Measurements from ENCODE around the gene PPM1N. TPM values are rescaled to one million over a fixed set of nuclear protein-coding genes. Genes with fewer than 3 reads are reported as not detected.

Gene PPM1N
- total and polyA plus RNA-seq, 2 of the 13 experiments (the other 11 are each of a cell fraction or from before 2014, with no cell fraction given) = 0.31 to 1.8 TPM

DNA sequence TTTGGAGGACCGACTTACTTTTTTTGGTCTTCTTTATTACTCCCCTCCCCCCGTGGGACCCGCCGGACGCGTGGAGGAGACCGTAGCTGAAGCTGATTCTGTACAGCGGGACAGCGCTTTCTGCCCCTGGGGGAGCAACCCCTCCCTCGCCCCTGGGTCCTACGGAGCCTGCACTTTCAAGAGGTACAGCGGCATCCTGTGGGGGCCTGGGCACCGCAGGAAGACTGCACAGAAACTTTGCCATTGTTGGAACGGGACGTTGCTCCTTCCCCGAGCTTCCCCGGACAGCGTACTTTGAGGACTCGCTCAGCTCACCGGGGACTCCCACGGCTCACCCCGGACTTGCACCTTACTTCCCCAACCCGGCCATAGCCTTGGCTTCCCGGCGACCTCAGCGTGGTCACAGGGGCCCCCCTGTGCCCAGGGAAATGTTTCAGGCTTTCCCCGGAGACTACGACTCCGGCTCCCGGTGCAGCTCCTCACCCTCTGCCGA lies 30.0 kb upstream of the PPM1N start (continued):
- TF ChIP-seq, protein P1, sequence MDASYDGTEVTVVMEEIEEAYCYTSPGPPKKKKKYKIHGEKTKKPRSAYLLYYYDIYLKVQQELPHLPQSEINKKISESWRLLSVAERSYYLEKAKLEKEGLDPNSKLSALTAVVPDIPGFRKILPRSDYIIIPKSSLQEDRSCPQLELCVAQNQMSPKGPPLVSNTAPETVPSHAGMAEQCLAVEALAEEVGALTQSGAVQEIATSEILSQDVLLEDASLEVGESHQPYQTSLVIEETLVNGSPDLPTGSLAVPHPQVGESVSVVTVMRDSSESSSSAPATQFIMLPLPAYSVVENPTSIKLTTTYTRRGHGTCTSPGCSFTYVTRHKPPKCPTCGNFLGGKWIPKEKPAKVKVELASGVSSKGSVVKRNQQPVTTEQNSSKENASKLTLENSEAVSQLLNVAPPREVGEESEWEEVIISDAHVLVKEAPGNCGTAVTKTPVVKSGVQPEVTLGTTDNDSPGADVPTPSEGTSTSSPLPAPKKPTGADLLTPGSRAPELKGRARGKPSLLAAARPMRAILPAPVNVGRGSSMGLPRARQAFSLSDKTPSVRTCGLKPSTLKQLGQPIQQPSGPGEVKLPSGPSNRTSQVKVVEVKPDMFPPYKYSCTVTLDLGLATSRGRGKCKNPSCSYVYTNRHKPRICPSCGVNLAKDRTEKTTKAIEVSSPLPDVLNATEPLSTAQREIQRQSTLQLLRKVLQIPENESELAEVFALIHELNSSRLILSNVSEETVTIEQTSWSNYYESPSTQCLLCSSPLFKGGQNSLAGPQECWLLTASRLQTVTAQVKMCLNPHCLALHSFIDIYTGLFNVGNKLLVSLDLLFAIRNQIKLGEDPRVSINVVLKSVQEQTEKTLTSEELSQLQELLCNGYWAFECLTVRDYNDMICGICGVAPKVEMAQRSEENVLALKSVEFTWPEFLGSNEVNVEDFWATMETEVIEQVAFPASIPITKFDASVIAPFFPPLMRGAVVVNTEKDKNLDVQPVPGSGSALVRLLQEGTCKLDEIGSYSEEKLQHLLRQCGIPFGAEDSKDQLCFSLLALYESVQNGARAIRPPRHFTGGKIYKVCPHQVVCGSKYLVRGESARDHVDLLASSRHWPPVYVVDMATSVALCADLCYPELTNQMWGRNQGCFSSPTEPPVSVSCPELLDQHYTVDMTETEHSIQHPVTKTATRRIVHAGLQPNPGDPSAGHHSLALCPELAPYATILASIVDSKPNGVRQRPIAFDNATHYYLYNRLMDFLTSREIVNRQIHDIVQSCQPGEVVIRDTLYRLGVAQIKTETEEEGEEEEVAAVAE (CRISPR knock-in tag; IDR thresholded peaks at IDR 0.05; ENCODE audit: borderline replicate concordance) = no peak
- TF ChIP-seq ZNF616 (CRISPR knock-in tag; IDR thresholded peaks at IDR 0.05; ENCODE audit: low read depth) (no peak), ZFP36 (IDR thresholded peaks at IDR 0.05; ENCODE audit: borderline replicate concordance, low read depth, low read length, partially characterized antibody) (no peak), SNAI1 (CRISPR knock-in tag; IDR thresholded peaks at IDR 0.05; ENCODE audit: borderline replicate concordance) (no peak), ASH2L (IDR thresholded peaks at IDR 0.05; ENCODE audit: insufficient read length, low read depth, low read length) (peak; percentile 4), ZMYM3 (CRISPR knock-in tag; IDR thresholded peaks at IDR 0.05) (no peak), ZFP62 (CRISPR knock-in tag; IDR thresholded peaks at IDR 0.05) (no peak), RXRA (CRISPR knock-in tag; IDR thresholded peaks at IDR 0.05) (no peak), ZNF850 (CRISPR knock-in tag; conservative IDR thresholded peaks at IDR 0.05) (no peak)
- TF ChIP-seq, protein P2, sequence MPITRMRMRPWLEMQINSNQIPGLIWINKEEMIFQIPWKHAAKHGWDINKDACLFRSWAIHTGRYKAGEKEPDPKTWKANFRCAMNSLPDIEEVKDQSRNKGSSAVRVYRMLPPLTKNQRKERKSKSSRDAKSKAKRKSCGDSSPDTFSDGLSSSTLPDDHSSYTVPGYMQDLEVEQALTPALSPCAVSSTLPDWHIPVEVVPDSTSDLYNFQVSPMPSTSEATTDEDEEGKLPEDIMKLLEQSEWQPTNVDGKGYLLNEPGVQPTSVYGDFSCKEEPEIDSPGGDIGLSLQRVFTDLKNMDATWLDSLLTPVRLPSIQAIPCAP (CRISPR knock-in tag; IDR thresholded peaks at IDR 0.05; ENCODE audit: low read depth) = no peak
- TF ChIP-seq, protein P3, sequence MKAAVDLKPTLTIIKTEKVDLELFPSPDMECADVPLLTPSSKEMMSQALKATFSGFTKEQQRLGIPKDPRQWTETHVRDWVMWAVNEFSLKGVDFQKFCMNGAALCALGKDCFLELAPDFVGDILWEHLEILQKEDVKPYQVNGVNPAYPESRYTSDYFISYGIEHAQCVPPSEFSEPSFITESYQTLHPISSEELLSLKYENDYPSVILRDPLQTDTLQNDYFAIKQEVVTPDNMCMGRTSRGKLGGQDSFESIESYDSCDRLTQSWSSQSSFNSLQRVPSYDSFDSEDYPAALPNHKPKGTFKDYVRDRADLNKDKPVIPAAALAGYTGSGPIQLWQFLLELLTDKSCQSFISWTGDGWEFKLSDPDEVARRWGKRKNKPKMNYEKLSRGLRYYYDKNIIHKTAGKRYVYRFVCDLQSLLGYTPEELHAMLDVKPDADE (CRISPR knock-in tag; IDR thresholded peaks at IDR 0.05) = no peak
- TF ChIP-seq, protein P4, sequence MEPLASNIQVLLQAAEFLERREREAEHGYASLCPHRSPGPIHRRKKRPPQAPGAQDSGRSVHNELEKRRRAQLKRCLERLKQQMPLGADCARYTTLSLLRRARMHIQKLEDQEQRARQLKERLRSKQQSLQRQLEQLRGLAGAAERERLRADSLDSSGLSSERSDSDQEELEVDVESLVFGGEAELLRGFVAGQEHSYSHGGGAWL (CRISPR knock-in tag; IDR thresholded peaks at IDR 0.05) = no peak
